RPMI8226 (cell line): ENCODE results near the gene PRKCA.
"Not testable (repeated sequence)": the region's sequence is repeated elsewhere in the genome, so short reads cannot be mapped to it uniquely, and the experiment has no call there.

ENCODE experiments used
- DNase-seq: peaks from one replicate; pipeline ENCODE4 v3.0.0-alpha.2; 2015

The PRKCA gene

DNA sequence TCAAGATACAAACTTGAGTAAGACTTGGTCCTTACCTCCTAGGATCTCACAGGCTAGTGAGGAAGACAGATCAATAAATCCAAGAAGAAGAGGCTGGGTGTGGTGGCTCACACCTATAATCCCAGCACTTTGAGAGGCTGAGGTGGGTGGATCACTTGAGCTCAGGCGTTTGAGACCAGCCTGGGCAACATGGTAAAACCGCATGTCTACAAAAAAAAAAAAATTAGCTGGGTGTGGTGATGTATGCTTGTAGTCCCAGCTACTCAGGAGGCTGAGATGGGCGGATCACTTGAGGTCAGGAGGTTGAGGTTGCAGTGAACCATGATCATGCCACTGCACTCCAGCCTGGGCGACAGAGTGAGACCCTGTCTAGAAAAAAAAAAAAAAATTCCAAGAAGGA is 423.0 kb downstream of the PRKCA start:
- not testable (repeated sequence) for DNase-seq

DNA sequence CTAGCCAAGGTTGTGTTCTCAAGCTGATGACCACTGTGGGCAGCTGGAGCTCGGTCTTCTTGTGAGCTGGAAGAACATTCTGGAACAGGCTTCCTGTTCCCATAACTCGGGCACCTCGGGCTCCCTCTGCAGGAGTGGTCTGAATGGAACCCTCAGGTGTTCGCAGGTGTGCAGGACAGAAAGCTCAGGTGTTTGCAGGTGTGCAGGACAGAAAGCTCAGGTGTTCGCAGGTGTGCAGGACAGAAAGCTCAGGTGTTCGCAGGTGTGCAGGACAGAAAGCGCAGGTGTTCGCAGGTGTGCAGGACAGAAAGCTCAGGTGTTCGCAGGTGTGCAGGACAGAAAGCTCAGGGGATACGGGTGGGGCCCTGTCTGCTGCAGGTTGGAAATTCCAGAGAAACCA is 423.5 kb downstream of the PRKCA start:
- DNase-seq: no peak

- no peak for DNase-seq
Observed at GRCh38 chr17:66726371-66726770, 424.0 kb downstream of the PRKCA start.

DNA sequence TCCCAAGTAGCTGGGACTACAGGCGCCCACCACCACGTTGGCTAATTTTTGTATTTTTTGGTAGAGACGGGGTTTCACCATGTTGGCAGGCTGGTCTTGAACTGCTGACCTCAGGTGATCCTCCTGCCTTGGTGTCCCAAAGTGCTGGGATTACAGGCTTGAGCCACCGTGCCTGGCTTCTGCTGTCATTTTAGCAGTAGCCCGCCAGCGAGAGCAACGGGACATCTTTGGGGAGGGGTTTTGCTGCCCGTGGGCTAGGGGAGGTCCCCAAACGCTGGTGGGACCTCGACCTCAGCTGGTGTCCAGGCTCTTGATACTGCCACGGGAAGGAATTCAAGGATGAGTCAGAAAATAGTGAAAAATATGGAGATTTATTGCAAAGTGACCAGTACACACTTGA is 424.4 kb downstream of the PRKCA start:
- no peak for DNase-seq

GRCh38 chr17:66727634-66728570 is 425.5 kb downstream of the PRKCA start:
- peak; percentile 81 for DNase-seq

DNA sequence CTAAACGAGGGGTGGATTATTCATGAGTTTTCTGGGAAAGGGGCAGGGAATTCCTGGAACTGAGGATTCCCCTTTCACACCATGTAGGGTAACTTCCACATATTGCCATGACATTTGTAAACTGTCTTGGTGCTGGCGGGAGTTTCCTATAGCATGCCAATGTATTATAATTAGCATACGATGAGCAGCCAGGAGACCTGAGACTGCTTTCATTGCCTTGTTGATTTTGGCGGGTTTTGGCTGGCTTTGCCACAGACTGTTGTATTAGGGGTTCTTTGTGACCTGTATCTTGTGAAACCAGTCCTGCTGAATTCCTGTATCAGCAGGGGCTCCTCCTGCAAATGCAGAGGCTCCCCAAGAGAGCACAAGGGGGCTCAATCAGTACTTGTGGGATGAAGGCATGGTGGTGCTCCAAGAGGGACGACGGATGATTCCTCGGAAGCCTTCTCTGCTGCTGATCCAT is 428.1 kb downstream of the PRKCA start:
- no peak for DNase-seq

DNA sequence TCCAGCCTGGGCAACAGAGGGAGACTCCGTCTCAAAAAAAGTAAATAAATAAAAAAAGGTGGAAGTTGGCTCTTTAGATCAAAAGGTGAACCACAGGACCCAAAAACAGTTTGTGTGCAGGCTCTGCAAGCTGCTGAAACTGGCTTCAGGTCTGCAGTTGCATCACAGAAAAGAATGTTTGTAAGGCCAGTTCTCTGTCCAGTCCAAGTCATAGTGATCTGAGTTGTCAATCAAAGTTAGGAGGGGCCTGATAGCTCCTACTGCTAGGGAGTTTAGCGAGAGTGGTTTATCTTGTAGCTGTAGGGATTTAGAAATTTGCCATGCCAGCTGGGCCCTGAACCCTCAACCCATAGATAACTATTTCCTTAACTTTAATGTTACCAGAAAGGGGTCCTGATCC is 431.3 kb downstream of the PRKCA start:
- no peak for DNase-seq

DNA sequence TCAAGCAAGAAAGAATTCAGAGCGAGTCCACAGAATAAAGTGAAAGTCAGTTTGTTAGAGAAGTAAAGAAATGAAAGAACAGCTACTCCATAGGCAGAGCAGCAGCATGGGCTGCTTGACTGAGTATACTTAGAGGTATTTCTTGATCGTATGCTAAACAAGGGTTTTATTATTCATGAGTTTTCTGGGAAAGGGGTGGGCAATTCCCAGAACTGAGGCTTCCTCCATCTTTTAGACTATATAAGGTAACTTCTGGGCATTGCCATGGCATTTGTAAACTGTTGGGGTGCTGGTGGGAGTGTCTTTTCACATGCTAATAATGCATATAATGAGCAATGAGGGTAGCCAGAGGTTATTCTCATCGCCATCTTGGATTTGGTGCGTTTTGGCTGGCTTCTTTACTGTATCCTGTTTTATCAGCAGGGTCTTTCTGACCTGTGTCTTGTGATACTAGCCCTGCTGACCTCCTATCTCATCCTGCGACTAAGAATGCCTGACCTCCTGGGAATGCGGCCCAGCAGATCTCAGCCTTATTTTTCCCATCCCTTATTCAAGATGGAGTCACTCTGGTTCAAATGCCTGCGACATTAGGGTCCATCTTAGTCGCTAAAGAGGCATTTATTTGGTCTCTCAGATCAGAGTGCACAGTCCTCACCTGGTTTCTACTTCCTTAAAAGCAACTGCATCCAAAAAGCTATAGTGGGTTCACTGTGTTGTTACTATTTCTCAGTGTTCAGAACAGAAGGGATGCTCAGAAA is 432.0 kb downstream of the PRKCA start:
- no peak for DNase-seq

GRCh38 chr17:66737524-66737923 is 435.1 kb downstream of the PRKCA start:
- DNase-seq: no peak

DNA sequence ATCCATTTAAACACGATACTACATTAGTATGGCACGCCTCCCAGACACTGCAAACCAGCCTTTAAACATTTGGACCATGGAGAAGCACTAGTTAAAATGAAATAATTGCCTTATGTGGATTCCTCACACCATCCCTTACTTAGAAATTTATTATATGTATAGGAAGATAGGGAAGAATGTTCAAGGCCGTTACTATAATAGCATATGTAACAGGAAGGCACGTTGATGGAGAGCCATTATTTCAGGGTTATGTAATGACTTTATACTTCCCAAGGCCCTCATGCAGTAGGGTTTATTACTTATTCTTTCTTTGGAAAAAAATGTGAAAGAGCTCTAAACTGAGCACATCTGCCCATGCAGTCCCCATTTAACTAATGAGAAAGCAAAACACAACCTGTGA is 435.9 kb downstream of the PRKCA start:
- DNase-seq: no peak

DNA sequence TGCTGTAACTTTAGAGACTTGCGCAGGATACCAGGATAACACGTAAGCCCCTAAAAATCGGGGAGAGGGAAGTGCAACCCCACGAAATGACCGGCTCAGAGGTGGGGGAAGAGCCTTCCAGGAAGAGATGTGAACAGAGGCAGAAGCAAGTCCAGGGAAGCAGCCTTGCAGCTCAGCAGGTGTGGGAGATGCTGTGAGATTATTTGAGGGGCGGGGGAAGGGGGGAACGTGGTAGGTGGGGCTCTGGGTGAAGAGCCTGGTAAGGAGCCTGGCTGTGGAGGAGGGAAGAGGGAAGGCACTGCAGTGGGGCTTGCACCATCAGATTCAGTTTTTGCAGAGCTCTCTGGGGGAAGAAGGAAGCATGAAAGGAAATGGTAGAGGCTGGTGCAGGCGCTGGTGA is 437.1 kb downstream of the PRKCA start:
- DNase-seq: no peak

- DNase-seq: no peak
Observed at GRCh38 chr17:66740226-66740625, 437.8 kb downstream of the PRKCA start.

GRCh38 chr17:66743511-66743910 is 441.1 kb downstream of the PRKCA start:
- no peak for DNase-seq

- DNase-seq: no peak
Observed at GRCh38 chr17:66746736-66747135, 444.3 kb downstream of the PRKCA start.

DNA sequence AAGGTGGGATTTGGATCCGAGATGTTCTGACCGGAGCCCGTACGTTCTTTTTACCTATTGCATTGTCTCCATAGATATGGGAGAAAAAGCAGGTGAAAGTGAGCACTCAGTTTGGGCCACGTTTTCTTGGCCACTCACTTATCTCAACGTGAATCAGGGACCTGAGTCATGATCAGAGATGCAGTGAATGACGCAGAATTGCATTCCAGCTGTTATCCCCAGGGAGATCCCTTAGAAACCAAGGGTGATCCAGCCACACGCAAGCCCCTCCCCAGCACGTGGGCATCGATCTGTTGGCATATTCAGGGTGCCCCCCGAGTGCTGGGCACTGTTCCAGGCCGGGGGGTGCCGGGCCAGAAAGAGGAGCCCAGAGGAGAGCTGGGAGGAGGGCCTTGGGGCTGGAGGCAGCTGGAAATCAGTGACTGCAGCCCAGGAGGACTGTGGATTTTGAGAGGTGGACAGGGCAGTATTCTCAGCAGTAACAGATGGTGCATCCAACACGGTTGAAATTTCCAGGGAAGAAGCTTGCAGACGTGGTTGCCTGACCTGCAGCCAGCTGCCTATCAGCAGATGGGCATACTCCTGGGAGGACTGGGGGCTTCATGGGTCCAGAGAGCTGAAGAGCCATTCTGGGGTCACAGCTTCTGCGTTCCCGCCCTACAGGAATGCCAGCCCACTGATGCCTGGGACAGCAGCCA is 445.3 kb downstream of the PRKCA start:
- no peak for DNase-seq

- DNase-seq: no peak
Observed at GRCh38 chr17:66748578-66748977, 446.2 kb downstream of the PRKCA start.

DNA sequence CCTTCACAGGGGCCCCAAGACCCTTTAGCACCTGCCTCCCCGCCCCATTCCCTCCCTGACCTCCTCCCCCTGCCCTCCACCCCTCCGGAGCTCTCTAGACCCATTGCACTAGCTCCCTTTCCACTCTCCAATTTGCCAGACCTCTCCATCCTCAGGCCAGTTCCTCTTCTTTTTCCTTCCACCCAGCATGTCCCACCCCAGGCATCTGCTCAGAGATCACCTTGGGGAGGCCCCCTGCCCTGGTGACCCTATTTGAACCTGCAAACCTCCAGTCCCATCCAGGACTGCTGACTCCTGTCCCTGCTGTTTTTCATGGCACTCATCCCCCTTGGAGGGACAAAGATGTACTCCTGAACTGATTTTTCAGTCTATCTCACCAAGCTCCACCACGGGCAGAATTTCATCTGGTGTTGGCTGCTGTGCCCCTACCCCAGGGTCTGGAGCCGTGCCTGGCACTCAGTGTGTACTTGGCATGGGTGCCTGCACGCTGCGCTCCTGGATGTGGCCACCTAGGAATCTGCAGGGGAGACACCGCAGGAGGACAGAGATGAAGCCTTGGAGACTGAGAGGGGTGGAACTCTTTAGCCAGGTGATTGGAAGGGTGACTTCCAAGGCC is 446.9 kb downstream of the PRKCA start:
- DNase-seq: no peak

GRCh38 chr17:66750116-66750515 is 447.7 kb downstream of the PRKCA start:
- DNase-seq: no peak

DNA sequence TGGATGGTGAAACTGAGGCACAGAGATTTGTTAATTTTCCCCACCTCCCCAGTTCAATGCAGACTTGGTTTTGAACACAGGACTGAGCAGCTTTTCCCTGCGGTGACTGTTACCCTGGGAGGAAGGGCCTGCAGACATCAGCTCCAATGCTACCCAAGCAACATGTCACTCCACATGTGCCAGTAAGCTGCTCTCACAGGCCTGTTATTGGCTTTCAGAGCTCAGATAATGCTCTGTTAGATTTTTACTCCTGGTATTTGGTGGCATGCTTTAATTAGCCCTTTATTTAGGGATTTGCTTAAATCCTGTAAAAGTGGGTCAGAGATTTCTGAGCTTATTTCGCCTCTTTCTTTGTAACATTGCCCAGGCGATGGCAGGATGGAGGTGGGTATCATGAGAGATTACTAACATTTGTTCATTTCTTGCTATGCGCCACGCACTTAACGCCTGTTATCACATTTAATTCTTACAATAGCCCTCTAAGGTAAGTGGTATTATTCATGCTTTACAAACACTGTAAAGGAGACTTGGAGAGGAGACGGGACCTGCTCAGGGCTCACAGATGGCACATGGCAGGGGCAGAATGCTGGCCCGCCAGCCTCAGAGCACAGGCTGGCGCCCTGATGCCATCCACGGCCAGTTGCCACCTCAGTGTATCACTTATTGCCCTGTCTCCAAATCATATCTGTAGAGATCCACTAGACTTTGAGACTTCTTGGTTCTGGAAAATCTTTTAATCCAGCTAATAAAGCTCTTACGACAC is 448.5 kb downstream of the PRKCA start:
- no peak for DNase-seq

DNA sequence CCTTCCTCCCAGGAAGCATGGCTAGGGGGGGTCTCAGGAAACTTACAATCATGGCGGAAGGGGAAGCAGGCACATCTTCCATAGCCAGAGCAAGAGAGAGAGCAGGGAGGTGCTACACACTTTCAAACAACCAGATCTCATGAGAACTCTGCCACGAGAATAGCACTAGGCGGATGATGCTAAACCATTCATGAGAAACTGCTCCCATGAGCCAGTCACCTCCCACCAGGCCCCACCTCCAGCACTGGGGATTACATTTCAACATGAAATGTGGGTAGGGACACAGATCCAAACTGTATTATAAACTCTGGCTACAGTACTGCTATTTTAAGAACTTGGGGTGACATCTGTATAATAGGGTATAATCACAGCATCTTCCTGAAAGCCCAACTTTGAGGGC is 449.4 kb downstream of the PRKCA start:
- DNase-seq: no peak

DNA sequence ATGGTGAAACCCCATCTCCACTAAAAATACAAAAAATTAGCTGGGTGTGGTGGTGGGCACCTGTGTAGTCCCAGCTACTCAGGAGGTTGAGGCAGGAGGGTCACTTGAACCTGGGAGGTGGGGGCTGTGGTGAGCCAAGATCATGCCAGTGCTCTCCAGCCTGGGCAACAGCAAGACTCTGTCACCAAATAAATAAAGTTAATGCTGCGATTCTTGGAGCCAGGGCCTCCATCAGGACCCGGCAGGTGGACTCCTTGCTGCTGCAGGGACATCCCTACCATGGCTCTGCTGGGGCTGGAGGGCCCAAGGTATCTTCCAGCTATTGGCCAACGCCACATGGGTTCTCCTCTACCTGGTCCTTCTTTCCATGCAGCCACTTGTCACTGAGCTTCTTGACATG is 450.0 kb downstream of the PRKCA start:
- DNase-seq: no peak
